Fibroblast of pulmonary artery (primary cell): ENCODE measurements around the gene TRIM56.
A peak's percentile ranks its signal among the peaks of the same experiment; 100 is the strongest.
"Not testable (repeated sequence)": the region's sequence is repeated elsewhere in the genome, so short reads cannot be mapped to it uniquely, and the experiment has no call there.

Experiments used
- DNase-seq: peaks from one replicate; pipeline ENCODE4 v3.0.0-alpha.2; 2010; ENCODE audit warnings: low read depth
- H3K4me3 ChIP-seq: replicated peaks from 2 replicates; pipeline ENCODE4 v1.5.1; 2011; ENCODE audit warnings: low read depth, mild to moderate bottlenecking, control low read depth, low read length, moderate library complexity
- TF ChIP-seq, protein P1 (sequence below): IDR thresholded peaks from 2 replicates; pipeline ENCODE4 v1.5.1; 2011; ENCODE audit warnings: mild to moderate bottlenecking, control low read depth, low read length, inconsistent platforms; ENCODE audit errors: missing control alignments

Gene TRIM56

DNA sequence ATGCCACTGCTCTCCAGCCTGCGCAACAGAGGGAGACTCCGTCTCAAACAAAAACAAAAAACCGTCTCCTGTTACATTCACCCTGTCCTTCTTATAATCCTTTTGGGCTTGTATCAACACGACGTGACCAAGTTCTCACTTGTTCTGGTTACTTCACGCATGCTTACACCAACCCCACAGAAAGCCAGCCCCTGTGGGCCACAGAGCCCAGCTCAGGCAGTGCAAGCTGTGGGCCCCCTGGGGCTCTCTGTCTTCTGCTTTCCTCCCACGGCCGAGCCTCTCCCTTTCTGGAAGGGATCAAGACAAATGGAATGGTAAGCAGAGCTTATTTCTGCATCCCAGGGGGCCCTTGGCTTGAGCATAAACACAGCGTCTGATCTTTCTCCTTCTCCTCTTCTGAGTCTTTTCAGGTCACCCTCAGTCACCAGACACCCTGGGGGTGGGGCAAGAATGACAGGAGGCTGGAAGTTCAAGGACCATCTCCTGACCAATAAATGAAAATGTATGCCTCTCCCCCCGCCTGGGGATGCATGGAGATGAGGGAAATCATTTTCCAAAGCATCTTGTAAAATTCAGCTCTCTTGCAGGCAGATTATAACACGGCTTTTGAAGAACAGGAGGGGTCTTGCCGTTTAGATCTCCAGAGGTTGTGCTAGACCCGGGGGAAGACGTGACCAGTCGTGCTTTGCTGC is 19.0 kb upstream of the TRIM56 start:
- no peak overlapping the region for H3K4me3 ChIP-seq
- DNase-seq: no peak
- TF ChIP-seq, protein P1, sequence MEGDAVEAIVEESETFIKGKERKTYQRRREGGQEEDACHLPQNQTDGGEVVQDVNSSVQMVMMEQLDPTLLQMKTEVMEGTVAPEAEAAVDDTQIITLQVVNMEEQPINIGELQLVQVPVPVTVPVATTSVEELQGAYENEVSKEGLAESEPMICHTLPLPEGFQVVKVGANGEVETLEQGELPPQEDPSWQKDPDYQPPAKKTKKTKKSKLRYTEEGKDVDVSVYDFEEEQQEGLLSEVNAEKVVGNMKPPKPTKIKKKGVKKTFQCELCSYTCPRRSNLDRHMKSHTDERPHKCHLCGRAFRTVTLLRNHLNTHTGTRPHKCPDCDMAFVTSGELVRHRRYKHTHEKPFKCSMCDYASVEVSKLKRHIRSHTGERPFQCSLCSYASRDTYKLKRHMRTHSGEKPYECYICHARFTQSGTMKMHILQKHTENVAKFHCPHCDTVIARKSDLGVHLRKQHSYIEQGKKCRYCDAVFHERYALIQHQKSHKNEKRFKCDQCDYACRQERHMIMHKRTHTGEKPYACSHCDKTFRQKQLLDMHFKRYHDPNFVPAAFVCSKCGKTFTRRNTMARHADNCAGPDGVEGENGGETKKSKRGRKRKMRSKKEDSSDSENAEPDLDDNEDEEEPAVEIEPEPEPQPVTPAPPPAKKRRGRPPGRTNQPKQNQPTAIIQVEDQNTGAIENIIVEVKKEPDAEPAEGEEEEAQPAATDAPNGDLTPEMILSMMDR: no peak

DNA sequence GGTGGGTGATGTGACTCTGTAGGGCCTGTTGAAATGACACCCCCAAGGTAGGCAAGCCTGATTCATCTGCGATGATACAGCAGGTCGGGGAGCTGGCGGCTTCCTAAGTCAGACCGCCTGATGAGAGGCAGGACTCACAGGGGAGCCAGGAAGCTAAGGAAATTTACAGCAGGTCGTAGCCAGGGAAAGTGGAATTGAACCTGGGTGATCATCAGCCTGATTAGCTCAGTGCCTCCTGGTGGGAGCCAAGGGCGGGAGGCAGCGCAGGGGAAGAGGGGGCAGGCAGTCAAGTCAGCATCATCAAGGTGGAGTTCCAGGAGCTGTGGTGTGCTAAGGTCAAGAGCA is 18.5 kb upstream of the TRIM56 start:
- TF ChIP-seq, protein P1: no peak
- no peak for DNase-seq
- no peak overlapping the region for H3K4me3 ChIP-seq

DNA sequence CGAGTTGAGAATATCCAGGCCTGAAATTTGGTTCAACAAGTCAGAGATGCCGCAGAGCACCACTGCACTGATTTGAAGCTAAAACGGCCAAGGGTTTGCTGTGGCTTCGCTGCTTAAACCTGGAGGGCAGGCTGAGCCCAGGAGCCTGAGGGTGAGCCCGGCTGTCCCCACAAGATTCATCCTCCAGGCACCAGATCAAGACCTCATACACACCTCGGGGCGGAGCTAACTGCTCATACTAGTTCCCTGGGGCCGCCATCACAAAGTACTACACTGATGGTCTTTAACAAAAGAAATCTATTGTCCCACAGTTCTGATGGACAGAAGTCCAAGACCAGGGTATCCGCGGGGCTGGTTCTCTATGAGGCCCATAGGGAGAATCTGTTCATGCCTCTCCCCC is 16.9 kb upstream of the TRIM56 start:
- TF ChIP-seq, protein P1: no peak
- no peak overlapping the region for H3K4me3 ChIP-seq

DNA sequence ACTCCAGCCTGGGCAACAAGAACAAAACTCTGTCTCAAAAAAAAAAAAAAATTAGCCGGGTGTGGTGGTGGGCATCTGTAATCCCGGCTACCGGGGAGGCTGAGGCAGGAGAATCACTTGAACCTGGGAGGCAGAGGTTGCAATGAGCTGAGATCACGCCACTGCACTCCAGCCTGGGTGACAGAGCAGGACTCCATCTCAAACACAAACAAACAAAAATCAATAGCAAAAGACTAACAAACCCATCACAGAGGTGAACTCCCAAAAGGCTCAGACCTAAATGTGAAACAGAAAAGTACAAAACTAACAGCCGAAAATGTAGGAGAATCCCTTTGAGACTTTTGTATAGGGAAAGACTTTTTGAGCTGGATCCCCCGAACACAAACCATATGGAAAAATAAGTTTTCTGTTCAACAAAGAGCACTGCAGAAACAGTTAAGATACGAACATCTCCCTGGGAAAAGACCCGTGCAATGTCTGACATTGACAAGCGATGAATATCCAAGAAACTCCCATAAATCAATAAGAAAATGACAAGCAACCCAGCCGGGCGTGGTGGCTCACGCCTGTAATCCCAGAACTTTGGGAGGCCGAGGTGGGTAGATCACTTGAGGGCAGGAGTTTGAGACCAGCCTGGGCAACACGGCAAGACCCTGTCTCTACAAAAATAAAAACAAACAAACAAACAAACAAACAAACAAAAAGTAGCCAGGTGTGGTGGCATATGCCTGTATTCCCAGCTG is 13.7 kb upstream of the TRIM56 start:
- DNase-seq, H3K4me3 ChIP-seq: not testable (repeated sequence)

More for the DNA sequence above, 16.9 kb upstream of the TRIM56 start:
- DNase-seq: no peak

DNA sequence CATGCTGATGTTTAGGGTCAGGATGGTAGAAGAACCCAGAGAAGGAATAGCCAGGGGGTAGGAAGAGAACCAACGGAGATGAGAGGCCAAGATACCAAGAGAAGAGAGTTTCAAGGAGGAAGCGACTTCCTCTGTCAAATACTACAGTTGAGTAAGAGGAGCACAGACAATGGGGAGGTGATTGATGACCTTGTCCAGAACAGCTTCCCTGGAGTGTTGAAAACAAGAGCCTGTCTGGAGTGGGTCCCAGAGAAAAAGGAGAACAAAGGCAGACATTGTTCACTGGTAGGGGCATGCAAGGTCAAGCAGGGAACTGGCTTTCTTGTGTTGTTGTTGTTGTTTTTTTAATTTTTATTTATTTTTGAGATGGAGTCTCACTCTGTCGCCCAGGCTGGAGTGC is 9.6 kb upstream of the TRIM56 start:
- TF ChIP-seq, protein P1: no peak
- no peak overlapping the region for H3K4me3 ChIP-seq
- DNase-seq: peak; percentile 42

DNA sequence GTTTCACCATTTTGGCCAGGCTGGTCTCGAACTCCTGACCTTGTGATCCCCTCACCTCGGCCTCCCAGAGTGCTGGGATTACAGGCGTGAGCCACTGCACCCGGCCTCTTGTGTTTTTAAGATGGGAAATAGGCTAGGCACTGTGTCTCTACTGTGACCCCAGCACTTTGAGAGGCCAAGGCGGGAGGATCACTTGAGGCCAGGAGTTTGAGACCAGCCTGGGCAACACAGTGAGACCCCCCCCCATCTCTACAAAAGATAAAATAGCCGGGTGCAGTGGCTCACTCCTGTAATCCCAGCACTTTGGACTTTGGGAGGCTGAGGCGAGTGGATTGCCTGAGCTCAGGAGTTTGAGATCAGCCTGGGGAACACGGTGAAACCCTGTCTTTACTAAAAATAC is 9.1 kb upstream of the TRIM56 start:
- H3K4me3 ChIP-seq, DNase-seq: not testable (repeated sequence)

DNA sequence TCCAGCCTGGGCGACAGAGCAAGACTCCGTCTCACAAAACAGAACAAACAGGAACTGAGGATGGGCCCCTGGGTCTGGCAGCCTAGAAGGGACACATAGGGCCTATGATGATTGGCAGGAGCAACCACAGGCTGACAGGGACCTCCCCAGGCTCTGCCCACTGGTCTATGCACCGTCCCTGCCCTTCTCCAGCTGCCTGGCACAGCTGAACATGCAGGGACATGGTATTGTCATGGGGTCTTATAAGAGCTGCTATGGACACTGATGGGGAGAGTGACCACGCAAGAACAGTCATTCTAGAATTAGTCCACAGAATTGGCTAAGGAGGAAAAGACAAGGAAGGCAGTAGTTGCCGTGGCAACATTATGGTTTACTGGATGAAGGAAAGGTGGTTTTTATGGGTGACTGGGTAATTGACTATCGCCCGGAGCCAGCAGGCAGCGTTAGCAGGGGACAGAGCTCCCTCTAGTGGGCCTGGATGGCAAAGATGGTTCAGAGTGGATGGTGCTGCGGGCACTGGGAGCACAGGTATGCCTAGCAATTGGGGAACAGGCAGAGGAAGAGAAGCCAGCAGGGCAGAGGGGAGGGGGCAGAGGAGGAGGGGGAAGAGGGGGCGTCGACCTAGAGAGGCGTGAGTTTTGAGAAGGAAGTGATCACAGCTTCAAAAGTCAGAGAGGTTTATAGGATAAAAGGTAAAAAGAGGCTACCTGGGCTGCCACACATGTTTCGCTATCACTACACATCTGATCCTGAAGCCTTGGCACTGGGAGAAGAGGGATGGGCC is 7.8 kb upstream of the TRIM56 start:
- TF ChIP-seq, protein P1: peak; percentile 97
- peak; percentile 74 for DNase-seq
- no peak overlapping the region for H3K4me3 ChIP-seq
